Smooth muscle cell (in vitro differentiated cells): ENCODE results near the gene HRH2. TPM values are rescaled to one million over a fixed set of nuclear protein-coding genes. Genes with fewer than 3 reads are reported as not detected.

Experiments used
- DNase-seq: peaks from one replicate; lab custom pipeline; 2025; ENCODE audit not compliant: unreplicated experiment; lab: John Stamatoyannopoulos, UW
- H2AFZ ChIP-seq: fragments of 200-600 bp; sonication (generic); 2 replicates; pipeline ENCODE4 v1.6.0; 2016; ENCODE audit warnings: antibody characterized with exemption, low read depth, mild to moderate bottlenecking
- H3F3A ChIP-seq: fragments of 200-600 bp; sonication (generic); 2 replicates; pipeline ENCODE4 v1.6.0; 2017; ENCODE audit warnings: antibody characterized with exemption, low read depth
- H3K27ac ChIP-seq: fragments of 200-600 bp; sonication (generic); 2 replicates; pipeline ENCODE4 v1.5.1; 2016; ENCODE audit warnings: low read depth, mild to moderate bottlenecking
- H3K27me3 ChIP-seq: fragments of 200-600 bp; sonication (generic); 2 replicates; pipeline ENCODE4 v1.6.1; 2016; ENCODE audit warnings: low read depth, mild to moderate bottlenecking
- H3K36me3 ChIP-seq: fragments of 200-600 bp; sonication (generic); 2 replicates; pipeline ENCODE4 v1.5.1; 2016; ENCODE audit warnings: low read depth
- H3K4me1 ChIP-seq: fragments of 200-600 bp; sonication (generic); 2 replicates; pipeline ENCODE4 v1.5.1; 2016; ENCODE audit warnings: low read depth
- H3K4me2 ChIP-seq: fragments of 200-600 bp; sonication (generic); 2 replicates; pipeline ENCODE4 v1.6.0; 2016; ENCODE audit warnings: mild to moderate bottlenecking
- H3K4me3 ChIP-seq: fragments of 200-600 bp; sonication (generic); 2 replicates; pipeline ENCODE4 v1.5.1; 2016; ENCODE audit warnings: mild to moderate bottlenecking
- H3K79me2 ChIP-seq: fragments of 200-600 bp; sonication (generic); 2 replicates; pipeline ENCODE4 v1.6.0; 2016; ENCODE audit warnings: low read depth, mild to moderate bottlenecking
- H3K9ac ChIP-seq: fragments of 200-600 bp; sonication (generic); 2 replicates; pipeline ENCODE4 v1.6.0; 2016; ENCODE audit warnings: low read depth
- H3K9me3 ChIP-seq: fragments of 200-600 bp; sonication (generic); replicated peaks from 2 replicates; pipeline ENCODE4 v1.5.1; 2016; ENCODE audit warnings: low read depth
- H4K20me1 ChIP-seq: fragments of 200-600 bp; sonication (generic); 2 replicates; pipeline ENCODE4 v1.6.0; 2016; ENCODE audit warnings: low read depth
- CTCF ChIP-seq: fragments of 200-600 bp; sonication (generic); IDR thresholded peaks from 2 replicates; pipeline ENCODE4 v1.5.1; 2017; ENCODE audit warnings: borderline replicate concordance, mild to moderate bottlenecking, antibody characterized with exemption; ENCODE audit not compliant: insufficient read depth, poor library complexity, severe bottlenecking
- WGBS: methylation state at CpG from one replicate; pipeline ENCODE4 v1.1.7; 2016; ENCODE audit warnings: low lambda C conversion rate; 5-methylcytosine and 5-hydroxymethylcytosine counted together
- polyA plus RNA-seq: library from polyadenylated mRNA; unstranded; fragments of >200 nt; fragmentation: Nextera tagmentation; extraction: Ambion mirVana; gene quantifications from 2 replicates; pipeline ENCODE4 v1.2.1, GENCODE V29; 2016
- total RNA-seq: library from RNA; depleted of rRNA; stranded (reverse); fragments of >200 nt; gene quantifications from 2 replicates; pipeline ENCODE4 v1.2.3, GENCODE V29; 2014

HRH2 gene
- total and polyA plus RNA-seq, 2 experiments from 2014 or later = 0.57 to 0.63 TPM

- Histone ChIP-seq H3K9ac (no peak overlapping the region), H3K4me1 (peaks cover 6% of the 10 kb centered on the region), H2AFZ (no peak overlapping the region), H3K4me3 (no peak overlapping the region), H3F3A (no peaks in the 10 kb centered on the region), H3K4me2 (no peak overlapping the region), H3K9me3 (no peaks in the 10 kb centered on the region), H3K27ac (no peak overlapping the region), H3K36me3 (no peaks in the 10 kb centered on the region), H4K20me1 (no peaks in the 10 kb centered on the region), H3K27me3 (peaks cover 31% of the 10 kb centered on the region), H3K79me2 (no peaks in the 10 kb centered on the region)
- 90% methylated on average over 7 of the region's 7 CpGs for WGBS
- no peak for TF ChIP-seq CTCF
- no peak for DNase-seq
Measured at GRCh38 chr5:175654339-175654738, 3.5 kb upstream of the HRH2 start.

- no peak for DNase-seq
- Histone ChIP-seq H3K27me3 (peaks cover 35% of the 10 kb centered on the region), H2AFZ (no peak overlapping the region), H3K4me1 (peaks cover 6% of the 10 kb centered on the region), H3K36me3 (no peaks in the 10 kb centered on the region), H3K27ac (no peak overlapping the region), H4K20me1 (no peaks in the 10 kb centered on the region), H3K9me3 (no peaks in the 10 kb centered on the region), H3F3A (no peaks in the 10 kb centered on the region), H3K4me2 (no peak overlapping the region), H3K9ac (no peak overlapping the region), H3K4me3 (no peak overlapping the region), H3K79me2 (no peaks in the 10 kb centered on the region)
- TF ChIP-seq CTCF = no peak
- 76% methylated on average over 8 of the region's 8 CpGs for WGBS
Measured at GRCh38 chr5:175654807-175655206, 3.1 kb upstream of the HRH2 start.

GRCh38 chr5:175655411-175655810 is 2.5 kb upstream of the HRH2 start:
- no peak overlapping the region for H3K4me3 ChIP-seq
- no peaks in the 10 kb centered on the region for H3K79me2 ChIP-seq
- H3K4me1 ChIP-seq = peaks cover 6% of the 10 kb centered on the region
- no peak overlapping the region for H3K27ac ChIP-seq
- TF ChIP-seq CTCF = no peak
- DNase-seq = no peak
- H3K9ac ChIP-seq = no peak overlapping the region
- H2AFZ ChIP-seq = no peak overlapping the region
- no peaks in the 10 kb centered on the region for H4K20me1 ChIP-seq
- no peaks in the 10 kb centered on the region for H3F3A ChIP-seq
- H3K36me3 ChIP-seq = no peaks in the 10 kb centered on the region
- peaks cover 38% of the 10 kb centered on the region for H3K27me3 ChIP-seq
- no peaks in the 10 kb centered on the region for H3K9me3 ChIP-seq
- 93% methylated on average over 2 of the region's 2 CpGs for WGBS
- no peak overlapping the region for H3K4me2 ChIP-seq

GRCh38 chr5:175656966-175657365 is 905 bp upstream of the HRH2 start:
- no peak for DNase-seq
- Histone ChIP-seq H3K27ac (no peak overlapping the region), H2AFZ (no peak overlapping the region), H3K27me3 (peaks cover 38% of the 10 kb centered on the region), H3F3A (no peaks in the 10 kb centered on the region), H3K4me3 (no peak overlapping the region), H4K20me1 (no peaks in the 10 kb centered on the region), H3K4me1 (peaks cover 6% of the 10 kb centered on the region), H3K79me2 (no peaks in the 10 kb centered on the region), H3K9me3 (no peaks in the 10 kb centered on the region), H3K36me3 (no peaks in the 10 kb centered on the region), H3K9ac (no peak overlapping the region), H3K4me2 (no peak overlapping the region)
- TF ChIP-seq CTCF = no peak
- whole genome bisulfite sequencing = 77% methylated on average over 8 of the region's 8 CpGs
